Transverse colon (tissue), 4 donors: Measurements from ENCODE around the gene SAPCD2. TPM values are rescaled to one million over a fixed set of nuclear protein-coding genes. Genes with fewer than 3 reads are reported as not detected.

Source experiments
- DNase-seq: peaks from one replicate; pipeline ENCODE4 v3.0.0-alpha.2; 2019
- H3K27ac ChIP-seq, 4 donors: fragments of 200-600 bp; sonication (generic); 2 replicates each; pipeline ENCODE4 v1.5.1; 2016 to 2018; ENCODE audit warnings: inconsistent platforms in 4 of 4
- H3K27me3 ChIP-seq: fragments of 200-600 bp; sonication (generic); 2 replicates; pipeline ENCODE4 v1.5.1; 2017; ENCODE audit warnings: inconsistent platforms
- H3K36me3 ChIP-seq, 4 donors: fragments of 200-600 bp; sonication (generic); 2 replicates each; pipeline ENCODE4 v1.5.1; 2017 to 2019; ENCODE audit warnings: inconsistent platforms in 4 of 4
- H3K4me1 ChIP-seq, 4 donors: fragments of 200-600 bp; sonication (generic); 2 replicates each; pipeline ENCODE4 v1.5.1; 2017 to 2020; ENCODE audit warnings: inconsistent platforms in 4 of 4
- H3K4me3 ChIP-seq, 4 donors: fragments of 200-600 bp; sonication (generic); 1 replicate in 1 of 4; 2 replicates in 3 of 4; pipeline versions ENCODE4 v1.5.1 to v1.6.1; 2017 to 2019; ENCODE audit warnings: inconsistent platforms in 4 of 4
- H3K9me3 ChIP-seq, 2 donors: fragments of 200-600 bp; sonication (generic); 2 replicates each; pipeline ENCODE4 v1.5.1; 2017 to 2019; ENCODE audit warnings: inconsistent platforms in 2 of 2
- CTCF ChIP-seq, 5 experiments: fragments of 200-600 bp in 3 of 5; fragments of 450-650 bp in 2 of 5; sonication (generic) in 3 of 5; IDR thresholded peaks; 1 replicate in 2 of 5; 2 replicates in 3 of 5; pipeline ENCODE4 v1.5.1; 2016 to 2017; ENCODE audit warnings: antibody characterized with exemption in 5 of 5, inconsistent platforms in 3 of 5, mild to moderate bottlenecking in 2 of 5, moderate library complexity in 1 of 5
- EP300 ChIP-seq: sonication (generic); formaldehyde crosslinking; IDR thresholded peaks from one replicate; pipeline ENCODE4 v1.6.1; 2017; ENCODE audit warnings: antibody characterized with exemption, low read depth
- POLR2A ChIP-seq: fragments of 450-650 bp; IDR thresholded peaks from one replicate; pipeline ENCODE4 v1.6.1; 2016; ENCODE audit warnings: antibody characterized with exemption, mild to moderate bottlenecking, moderate library complexity
- POLR2AphosphoS5 ChIP-seq, 3 donors: sonication (generic); formaldehyde crosslinking; IDR thresholded peaks; one replicate each; pipeline ENCODE4 v1.6.1; 2016; ENCODE audit warnings: antibody characterized with exemption in 3 of 3
- WGBS, 2 donors: methylation state at CpG; one replicate each; pipeline ENCODE4 v1.1.5; 2018; ENCODE audit warnings: low coverage in 1 of 2; 5-methylcytosine and 5-hydroxymethylcytosine counted together
- in situ Hi-C, 4 donors: fragments of 200-750 bp; cut with MboI; loops; one replicate each; pipeline versions ENCODE4 v1.15.0 to v1.15.1; 2017; ENCODE audit warnings: low sequenced_read_pairs in 3 of 4, low pct_ligation_motif_present in 1 of 4, low pct_unique_long_range_greater_than_20kb in 1 of 4
- intact Hi-C: fragments of 100-400 bp; cut with DNase I; formaldehyde crosslinking; loops from one replicate; pipeline ENCODE4 v1.15.1; 2023; ENCODE audit warnings: low total_unique reads
- total RNA-seq, 4 donors: library from RNA; depleted of rRNA; stranded (reverse); fragments of >200 nt; gene quantifications; one replicate each; pipeline ENCODE4 v1.1.0, GENCODE V29; 2016

The SAPCD2 gene
- total RNA-seq, 4 donors from 2014 or later, result 0.37 to 37.2 (median 3.3) TPM

GRCh38 chr9:137021568-137021978, 48.8 kb downstream of the SAPCD2 start:
- intact Hi-C loops, result no loop called here
- H3K27me3 ChIP-seq, result no peaks in the 10 kb centered on the region

GRCh38 chr9:137020771-137021567, 49.4 kb downstream of the SAPCD2 start:
- Histone ChIP-seq H3K27me3 (no peaks in the 10 kb centered on the region), H3K4me1 (peaks cover 0 to 24% (median 19%) of the 10 kb centered on the region in 4 donors), H3K27ac (peak overlapping the region in 1 of 4 donors; percentile 39), H3K9me3 (no peaks in the 10 kb centered on the region), H3K4me3 (no peak overlapping the region), H3K36me3 (no peaks in the 10 kb centered on the region)
- in situ Hi-C loops, result no loop called here
- no peak for TF ChIP-seq POLR2A
- no peak for TF ChIP-seq POLR2AphosphoS5 (IDR thresholded peaks at IDR 0.05)
- TF ChIP-seq CTCF (IDR thresholded peaks at IDR 0.05), result no peak
- TF ChIP-seq EP300, result no peak
- 92% methylated on average over 20 of the region's 32 CpGs; no CpG with 5 or more reads in 1 of the 2 donors for WGBS, 2 donors
- DNase-seq, result no peak
- intact Hi-C loops, result no loop called here

More at GRCh38 chr9:137021568-137021978, 48.8 kb downstream of the SAPCD2 start:
- Histone ChIP-seq H3K27ac (peak overlapping the region in 1 of 4 donors; percentile 39), H3K4me3 (no peak overlapping the region), H3K36me3 (no peaks in the 10 kb centered on the region), H3K4me1 (peaks cover 0 to 30% (median 22%) of the 10 kb centered on the region in 4 donors), H3K9me3 (no peaks in the 10 kb centered on the region)
- 69% methylated on average over 3 of the region's 6 CpGs; no CpG with 5 or more reads in 1 of the 2 donors for WGBS, 2 donors
- TF ChIP-seq POLR2A, result no peak
- no peak for TF ChIP-seq EP300
- no peak for TF ChIP-seq POLR2AphosphoS5 (IDR thresholded peaks at IDR 0.05)
- no peak for TF ChIP-seq CTCF (IDR thresholded peaks at IDR 0.05)
- DNase-seq, result no peak
- in situ Hi-C loops, result no loop called here

GRCh38 chr9:137019891-137020683, 50.3 kb downstream of the SAPCD2 start:
- TF ChIP-seq POLR2AphosphoS5 (IDR thresholded peaks at IDR 0.05) (no peak), EP300 (no peak), CTCF (IDR thresholded peaks at IDR 0.05) (no peak), POLR2A (no peak)
- WGBS, 2 donors, result 94% methylated on average over 33 of the region's 34 CpGs; no CpG with 5 or more reads in 1 of the 2 donors
- Histone ChIP-seq H3K4me1 (peaks cover 0 to 20% (median 16%) of the 10 kb centered on the region in 4 donors), H3K9me3 (no peaks in the 10 kb centered on the region), H3K36me3 (no peaks in the 10 kb centered on the region), H3K27ac (no peak overlapping the region), H3K27me3 (no peaks in the 10 kb centered on the region), H3K4me3 (no peak overlapping the region)
- no peak for DNase-seq
- intact Hi-C loops, result no loop called here
- in situ Hi-C loops, result no loop called here
